IPS-18c (cell line): ENCODE results near the gene NKAP.
"Not testable (repeated sequence)": the region's sequence is repeated elsewhere in the genome, so short reads cannot be mapped to it uniquely, and the experiment has no call there.

ENCODE experiments used
- H3K4me3 ChIP-seq: 2 replicates; pipeline ENCODE4 v1.7.0; 2013; ENCODE audit warnings: low read depth, mild to moderate bottlenecking, low read length, moderate library complexity; ENCODE audit not compliant: insufficient read depth
- H3K9me3 ChIP-seq: one replicate; pipeline ENCODE4 v1.6.1; 2013; ENCODE audit warnings: mild to moderate bottlenecking, low read length, moderate library complexity; ENCODE audit not compliant: control insufficient read depth, insufficient read depth

The NKAP gene

DNA sequence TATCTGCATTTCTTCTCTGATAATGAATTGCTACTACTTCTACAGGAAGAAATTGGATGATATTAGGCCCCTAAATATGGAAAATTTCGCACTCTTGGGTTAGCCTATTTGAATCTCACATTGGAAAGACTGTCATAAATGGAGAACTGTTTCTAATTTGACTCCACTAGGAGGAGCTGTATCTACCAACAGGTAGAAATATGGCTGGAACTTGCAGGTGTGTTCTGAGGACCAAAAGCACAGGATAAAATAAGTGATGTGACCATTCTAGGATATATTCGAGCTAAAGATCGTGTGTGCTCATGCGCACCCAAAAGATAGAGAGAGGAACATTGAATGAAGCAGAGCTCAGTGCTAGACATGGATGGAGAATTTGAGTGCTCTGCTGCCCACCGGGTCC lies 4.8 kb upstream of the NKAP start:
- Histone ChIP-seq H3K4me3 (no peak overlapping the region), H3K9me3 (no peaks in the 10 kb centered on the region)

DNA sequence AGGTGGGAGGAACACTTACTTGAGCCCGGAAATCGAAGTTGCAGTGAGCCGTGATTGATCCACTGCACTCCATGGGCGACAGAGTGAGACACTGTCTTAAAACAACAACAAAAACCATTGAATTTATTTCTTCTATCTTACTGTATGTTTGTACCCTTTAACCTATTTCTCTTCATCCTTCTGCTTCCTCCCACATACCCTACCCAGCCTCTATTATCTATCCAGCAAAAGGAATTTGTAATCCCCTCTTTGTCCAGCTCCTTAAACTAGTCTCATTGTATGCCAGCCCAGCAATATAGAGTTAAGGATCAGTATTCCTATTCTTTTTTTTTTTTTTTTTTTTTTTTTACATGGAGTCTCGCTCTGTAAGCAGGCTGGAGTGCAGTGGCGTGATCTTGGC lies 1.9 kb upstream of the NKAP start:
- peaks cover 2% of the 10 kb centered on the region for H3K9me3 ChIP-seq
- no peak overlapping the region for H3K4me3 ChIP-seq

DNA sequence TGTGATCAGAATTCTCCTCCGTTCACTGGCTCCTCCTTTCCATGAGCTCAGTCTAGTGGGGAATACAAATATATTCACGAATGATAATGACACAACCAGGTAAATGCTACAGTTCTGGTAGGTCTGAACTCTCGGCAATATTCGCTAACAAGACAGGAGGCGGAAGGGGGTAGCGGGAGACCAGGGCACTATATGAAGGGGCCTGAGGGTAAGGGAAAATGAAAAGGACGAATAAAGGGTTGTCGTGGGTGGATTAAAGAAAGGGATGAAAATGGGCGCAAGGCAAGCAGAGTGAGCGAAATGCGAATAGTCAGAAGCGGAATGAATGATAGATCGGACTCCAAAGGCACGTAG lies 743 bp downstream of the NKAP start:
- H3K4me3 ChIP-seq: peak overlapping the region; percentile 47
- H3K9me3 ChIP-seq: peaks cover 2% of the 10 kb centered on the region

DNA sequence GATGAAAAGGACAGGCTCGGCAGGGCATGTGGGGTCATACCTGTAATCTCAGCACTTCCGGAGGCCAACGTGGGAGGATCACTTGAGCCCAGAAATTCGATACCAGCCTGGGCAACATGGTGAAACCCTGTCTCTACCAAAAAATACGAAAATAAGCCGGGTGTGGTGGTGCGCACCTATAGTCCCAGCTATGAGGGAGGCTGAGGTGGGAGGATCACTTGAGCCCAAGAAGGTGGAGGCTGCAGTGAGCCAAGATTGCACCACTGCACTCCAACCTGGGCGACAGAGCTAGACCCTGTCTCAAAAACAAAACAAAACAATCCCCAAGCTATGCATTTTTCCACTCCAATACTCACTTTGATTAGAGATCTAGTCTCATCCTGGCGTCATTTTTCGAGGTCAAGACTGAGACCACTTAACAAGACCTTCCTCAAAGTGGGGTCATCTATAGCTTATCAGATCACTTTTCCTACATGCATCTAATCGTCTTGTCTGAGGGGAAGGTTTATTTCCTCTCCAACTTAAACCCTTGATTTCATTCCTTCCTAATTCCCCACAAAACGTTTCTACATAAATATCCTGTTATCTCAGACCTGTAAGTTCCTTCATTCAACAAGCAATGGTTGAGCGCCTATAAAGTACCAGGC lies 1.3 kb downstream of the NKAP start:
- H3K9me3 ChIP-seq: peaks cover 2% of the 10 kb centered on the region
- peak overlapping the region; percentile 47 for H3K4me3 ChIP-seq

DNA sequence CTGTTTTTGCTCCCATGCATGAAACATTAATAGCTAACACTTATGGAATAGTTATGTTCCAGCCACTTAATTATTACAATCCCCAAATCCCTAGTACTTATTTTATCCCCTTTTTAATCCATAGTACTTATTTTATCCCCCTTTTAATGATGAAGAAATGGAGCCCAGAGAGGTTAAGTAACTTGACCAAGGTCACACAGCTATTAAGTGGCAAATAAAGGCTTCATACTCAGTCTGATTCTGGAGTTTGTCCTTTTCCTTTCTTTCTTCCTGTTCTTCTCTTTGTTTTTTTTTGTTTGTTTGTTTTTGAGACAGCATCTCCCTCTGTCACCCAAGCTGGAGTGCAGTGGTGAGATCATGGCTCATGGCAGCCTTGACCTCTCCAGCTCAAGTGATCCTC lies 2.2 kb downstream of the NKAP start:
- peaks cover 2% of the 10 kb centered on the region for H3K9me3 ChIP-seq
- no peak overlapping the region for H3K4me3 ChIP-seq

DNA sequence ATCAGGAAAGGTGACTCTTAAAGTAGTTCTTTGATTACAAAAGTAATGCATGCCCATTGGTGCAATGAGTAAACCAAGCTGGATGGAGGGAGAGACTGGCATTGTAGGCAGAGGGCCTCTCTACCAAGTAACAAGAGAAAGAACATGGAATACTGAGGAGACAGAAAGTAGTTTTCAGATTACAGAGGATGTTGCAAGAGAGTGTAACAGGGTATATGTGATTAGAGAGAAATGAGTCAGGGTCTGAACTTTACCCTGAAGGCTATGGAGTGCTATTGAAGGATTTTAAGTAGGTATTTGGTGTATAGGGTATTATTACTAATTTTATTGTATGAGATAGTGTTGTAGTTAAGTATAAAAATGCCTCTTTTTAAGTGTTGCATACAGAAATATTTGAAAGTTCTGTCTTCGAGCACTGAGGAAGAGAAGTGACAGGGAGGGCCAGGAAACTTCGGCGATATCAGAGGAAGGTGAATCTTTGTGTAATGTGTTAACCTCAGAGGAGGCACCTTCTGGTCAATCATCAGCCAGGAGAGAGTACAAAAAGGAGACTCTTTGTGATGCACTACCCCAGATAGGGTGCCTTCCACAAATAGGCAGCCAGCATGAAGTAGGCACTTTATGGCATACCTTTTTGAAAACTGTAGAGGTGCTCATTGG lies 8.2 kb downstream of the NKAP start:
- no peaks in the 10 kb centered on the region for H3K9me3 ChIP-seq
- no peak overlapping the region for H3K4me3 ChIP-seq

DNA sequence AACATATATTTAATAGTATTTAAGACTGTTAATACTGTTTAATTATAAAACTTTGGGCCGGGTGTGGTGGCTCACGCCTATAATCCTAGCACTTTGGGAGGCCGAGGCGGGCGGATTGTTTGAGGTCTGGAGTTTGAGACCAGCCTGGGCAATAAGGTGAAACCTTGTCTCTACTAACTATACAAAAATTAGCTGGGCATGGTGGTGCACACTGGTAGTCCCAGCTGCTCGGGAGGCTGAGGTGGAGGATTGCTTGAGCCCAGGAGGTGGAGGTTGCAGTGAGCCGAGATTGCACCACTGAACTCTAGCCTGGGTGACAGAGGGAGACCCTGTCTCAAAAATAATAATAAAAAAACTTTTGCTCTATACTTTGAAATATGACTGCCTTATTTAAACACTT lies 21.2 kb downstream of the NKAP start:
- H3K9me3 ChIP-seq: not testable (repeated sequence)

DNA sequence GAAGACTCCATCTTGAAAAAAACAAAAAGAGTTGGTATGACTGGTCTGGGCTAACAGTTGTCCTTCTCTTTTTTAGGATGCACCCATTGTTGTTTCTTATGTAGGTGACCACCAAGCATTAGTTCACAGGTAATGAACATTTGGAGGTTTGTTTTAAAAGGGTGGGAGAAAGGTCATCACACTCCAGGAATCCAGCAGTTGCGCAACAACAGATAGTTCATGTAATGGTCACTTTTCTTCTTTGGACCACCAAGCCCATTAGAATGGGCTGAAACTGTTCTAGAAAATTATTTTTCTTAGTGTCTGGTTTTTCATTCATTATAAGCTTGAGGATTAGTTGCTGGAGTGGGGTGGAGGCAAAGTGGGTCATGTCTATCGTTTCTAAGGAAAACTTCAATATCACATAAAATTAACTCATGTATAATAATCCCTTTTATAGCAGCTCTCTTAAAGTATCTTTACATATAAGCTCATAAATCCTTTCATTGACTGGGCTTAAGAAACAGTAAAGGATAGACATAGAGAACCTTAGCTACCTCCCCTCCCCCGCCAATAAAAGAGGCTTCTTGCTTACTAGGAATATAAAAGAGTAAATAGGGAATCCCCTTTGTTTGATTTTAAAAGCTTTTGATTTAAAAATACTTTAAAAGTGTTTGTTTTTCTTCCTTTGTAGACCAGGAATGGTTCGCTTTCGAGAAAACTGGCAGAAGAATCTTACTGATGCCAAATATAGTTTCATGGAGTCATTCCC lies 23.5 kb downstream of the NKAP start:
- no peak overlapping the region for H3K4me3 ChIP-seq
- peaks cover 9% of the 10 kb centered on the region for H3K9me3 ChIP-seq

More for the DNA sequence above, 21.2 kb downstream of the NKAP start:
- H3K4me3 ChIP-seq: not testable (repeated sequence)

DNA sequence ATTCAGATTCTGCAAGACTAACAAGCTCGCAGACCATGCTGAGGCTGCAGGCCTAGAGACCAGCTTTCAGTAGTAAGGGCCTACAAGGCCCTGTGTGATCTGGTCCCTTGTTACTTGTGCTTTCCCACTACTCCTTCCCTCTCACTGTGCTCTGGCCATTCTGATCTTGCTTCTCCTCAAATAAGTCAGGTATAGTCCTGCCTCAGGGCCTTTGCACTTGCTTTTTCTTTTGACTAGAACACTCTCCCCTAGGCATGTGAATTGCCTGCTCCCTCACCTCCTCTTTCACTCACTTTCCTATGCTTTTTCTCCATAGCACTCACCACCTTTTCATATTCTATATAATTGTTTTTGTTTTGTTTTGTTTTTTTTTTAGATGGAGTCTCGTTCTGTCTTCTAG lies 25.7 kb downstream of the NKAP start:
- no peak overlapping the region for H3K4me3 ChIP-seq
- H3K9me3 ChIP-seq: peaks cover 13% of the 10 kb centered on the region

DNA sequence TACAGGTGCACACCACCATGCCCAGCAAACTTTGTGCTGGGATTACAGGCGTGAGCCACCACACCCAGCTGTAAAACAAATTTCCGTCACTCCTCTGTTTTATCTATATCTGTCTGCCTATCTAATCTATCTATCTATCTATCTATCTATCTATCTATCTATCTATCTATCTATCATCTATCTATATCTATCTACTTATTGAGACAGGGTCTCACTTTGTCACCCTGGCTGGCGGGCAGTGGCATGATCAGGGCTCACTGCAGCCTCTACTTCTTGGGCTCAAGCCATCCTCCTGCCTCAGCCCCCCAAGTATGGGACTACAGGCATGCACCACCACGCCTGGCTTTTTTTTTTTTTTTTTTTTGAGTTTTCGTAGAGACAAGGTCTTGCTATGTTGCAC lies 27.2 kb downstream of the NKAP start:
- no peak overlapping the region for H3K4me3 ChIP-seq

DNA sequence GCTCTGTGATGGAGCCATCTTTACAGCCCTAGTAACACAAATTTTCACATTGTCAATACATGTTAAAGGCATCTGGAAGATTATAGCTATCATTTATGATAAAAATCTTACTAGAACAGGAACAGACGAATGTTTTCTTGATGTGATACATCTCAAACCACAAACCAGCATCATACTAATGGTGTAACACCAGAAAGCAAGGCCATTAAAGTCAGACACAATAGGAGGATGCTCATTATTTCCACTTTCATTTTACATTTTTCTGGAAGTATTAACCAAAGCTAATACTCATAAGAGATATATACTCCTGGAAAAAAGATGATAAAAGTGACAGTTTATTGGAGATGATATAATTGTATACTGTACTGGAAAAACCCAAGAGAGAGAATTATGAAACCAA lies 42.6 kb downstream of the NKAP start:
- H3K4me3 ChIP-seq: no peak overlapping the region
- H3K9me3 ChIP-seq: peaks cover 8% of the 10 kb centered on the region

More for the DNA sequence above, 27.2 kb downstream of the NKAP start:
- H3K9me3 ChIP-seq: peaks cover 13% of the 10 kb centered on the region

DNA sequence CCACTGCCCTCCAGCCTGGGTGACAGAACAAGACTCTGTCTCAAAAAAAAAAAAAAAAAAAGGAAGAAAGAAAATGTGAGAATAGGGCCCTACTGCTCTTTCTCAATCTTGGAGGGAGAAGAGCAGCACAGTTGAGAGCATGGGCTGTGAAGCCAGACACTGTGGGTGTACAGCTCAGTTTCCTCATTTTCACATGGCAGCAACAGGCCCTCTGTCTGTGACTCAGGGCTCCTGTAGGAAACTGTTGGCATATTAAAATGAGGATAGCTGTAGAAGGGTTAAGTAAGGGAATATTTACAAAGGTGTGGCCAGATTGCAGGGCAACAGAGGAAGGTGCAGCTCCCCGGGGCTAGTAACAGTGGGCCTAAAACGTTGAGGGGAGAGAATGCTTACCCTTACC lies 44.4 kb downstream of the NKAP start:
- H3K9me3 ChIP-seq: peaks cover 3% of the 10 kb centered on the region
- no peak overlapping the region for H3K4me3 ChIP-seq

DNA sequence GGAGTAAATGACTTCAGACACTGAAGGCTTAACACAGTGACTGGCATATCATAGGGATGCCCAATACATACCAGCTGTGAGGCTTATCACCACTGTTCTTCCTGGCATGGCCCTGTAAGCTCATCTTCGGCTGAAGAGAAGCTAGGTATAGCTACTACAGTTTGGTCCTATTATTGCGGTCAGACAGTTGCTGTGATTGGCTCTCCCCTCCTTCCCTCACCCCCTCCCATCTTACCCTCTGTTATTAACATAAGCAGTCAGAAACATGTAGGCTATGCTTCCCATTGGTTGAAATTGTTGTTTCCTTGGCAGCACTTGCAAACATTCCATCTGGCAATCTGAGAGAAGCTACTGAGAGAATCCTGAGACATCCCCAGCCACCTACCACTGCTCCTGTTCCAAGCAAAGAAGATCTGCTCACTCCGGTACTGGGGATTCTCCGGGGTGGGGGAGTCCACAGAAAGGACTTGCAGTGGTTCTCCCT lies 47.7 kb downstream of the NKAP start, which contains the start of gene AKAP14:
TSS of gene AKAP14 (plus strand) at position 51 of the 484 bp plus-strand sequence. CDS start 7,331 bp downstream, outside the sequence.
- Histone ChIP-seq H3K9me3 (no peaks in the 10 kb centered on the region), H3K4me3 (no peak within 1 kb of the TSS)

DNA sequence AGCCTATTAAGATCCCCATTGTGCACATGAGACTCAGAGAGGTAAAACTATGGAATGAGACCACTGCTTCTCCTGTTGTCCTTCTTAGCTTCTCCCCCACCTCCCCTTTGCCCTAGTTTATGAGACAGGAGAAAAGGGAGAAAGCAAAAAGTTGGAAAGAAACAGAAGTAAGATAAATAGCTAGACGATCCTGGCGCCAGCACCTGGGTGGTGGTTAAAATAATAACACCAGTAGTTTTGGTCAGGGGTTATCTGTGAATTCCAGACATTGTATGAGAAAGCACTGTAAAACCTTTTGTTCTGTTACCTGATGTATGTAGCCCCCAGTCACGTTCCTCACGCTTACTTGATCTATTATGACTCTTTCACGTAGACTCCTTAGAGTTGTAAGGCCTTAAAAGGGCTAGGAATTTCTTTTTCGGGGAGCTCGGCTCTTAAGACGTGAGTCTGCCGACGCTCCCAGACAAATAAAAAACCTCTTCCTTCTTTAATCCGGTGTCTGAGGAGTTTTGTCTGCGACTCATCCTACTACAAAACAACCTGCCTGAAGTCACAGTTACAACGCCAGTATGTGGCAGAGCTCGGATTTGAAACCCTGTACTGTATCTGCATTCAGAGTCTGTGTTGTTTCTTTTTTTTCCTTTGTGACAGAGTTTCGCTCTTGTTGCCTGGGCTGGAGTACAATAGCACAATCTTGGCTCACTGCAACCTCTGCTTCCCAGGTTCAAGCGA lies 51.4 kb downstream of the NKAP start:
- not testable (repeated sequence) for H3K9me3 ChIP-seq, H3K4me3 ChIP-seq

DNA sequence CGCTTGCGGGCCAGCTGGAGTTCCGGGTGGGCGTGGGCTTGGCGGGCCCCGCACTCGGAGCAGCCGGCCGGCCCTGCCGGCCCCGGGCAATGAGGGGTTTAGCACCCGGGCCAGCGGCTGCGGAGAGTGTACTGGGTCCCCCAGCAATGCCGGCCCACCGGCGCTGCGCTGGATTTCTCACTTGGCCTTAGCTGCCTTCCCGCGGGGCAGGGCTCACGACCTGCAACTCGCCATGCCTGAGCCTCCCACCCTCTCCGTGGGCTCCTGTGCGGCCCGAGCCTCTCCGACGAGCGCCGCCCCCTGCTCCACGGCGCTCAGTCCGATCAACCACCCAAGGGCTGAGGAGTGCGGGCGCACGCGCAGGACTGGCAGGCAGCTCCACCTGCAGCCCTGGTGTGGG lies 52.9 kb downstream of the NKAP start:
- not testable (repeated sequence) for H3K9me3 ChIP-seq, H3K4me3 ChIP-seq

DNA sequence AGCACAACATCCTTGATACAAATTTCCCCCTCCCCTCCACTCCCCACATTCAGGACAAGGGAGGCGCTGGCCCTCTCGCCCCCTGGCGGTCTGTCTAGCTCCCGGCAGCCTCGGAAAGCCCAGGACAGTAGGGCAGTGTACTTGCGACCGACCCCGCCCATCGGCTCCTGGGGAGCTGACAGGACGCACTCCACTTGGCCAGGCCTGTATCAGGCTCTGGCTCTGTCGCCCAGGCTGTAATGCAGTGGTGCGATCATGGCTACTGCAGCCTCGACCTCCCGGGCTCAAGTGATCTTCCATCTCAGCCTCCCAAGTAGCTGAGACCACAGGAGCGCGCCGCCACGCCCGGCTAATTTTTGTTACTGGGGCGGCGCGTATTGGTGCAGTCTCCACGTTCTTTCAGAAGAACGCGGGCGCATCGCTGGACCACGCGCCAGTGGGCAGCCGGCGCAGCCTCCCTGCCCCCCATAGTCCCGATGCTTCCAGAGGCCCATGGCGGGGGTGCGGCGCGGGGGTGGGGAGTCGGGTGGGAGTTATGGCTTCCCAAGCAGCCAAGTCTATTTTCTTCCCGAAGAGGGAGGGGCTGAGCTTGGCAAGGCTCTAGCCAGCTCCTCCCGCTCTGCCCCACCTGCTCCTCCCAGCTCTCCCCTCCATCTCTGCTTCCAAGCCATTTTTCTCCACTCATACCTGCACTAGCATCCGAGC lies 55.7 kb downstream of the NKAP start:
- Histone ChIP-seq H3K4me3 (peak overlapping the region; percentile 41; the same call in 1 of the 2 replicates), H3K9me3 (peaks cover 5% of the 10 kb centered on the region)
